HL-60 (cell line): ENCODE data around the gene DCAF7.

Experiments used
- CTCF ChIP-seq: IDR thresholded peaks from one replicate; pipeline ENCODE4 v1.5.1; 2011; ENCODE audit warnings: low read length, control low read depth, inconsistent platforms; ENCODE audit not compliant: insufficient read depth
- GABPA ChIP-seq: IDR thresholded peaks from 2 replicates; pipeline ENCODE4 v1.6.1; 2012; ENCODE audit warnings: low read depth
- POLR2AphosphoS5 ChIP-seq: IDR thresholded peaks from 2 replicates; pipeline ENCODE4 v1.6.1; 2012; ENCODE audit warnings: low read depth
- REST ChIP-seq: IDR thresholded peaks from 2 replicates; pipeline ENCODE4 v1.6.1; 2012; ENCODE audit warnings: low read depth; ENCODE audit not compliant: insufficient replicate concordance
- SPI1 ChIP-seq: IDR thresholded peaks from 2 replicates; pipeline ENCODE4 v1.6.1; 2012; ENCODE audit warnings: low read depth, mild to moderate bottlenecking, borderline replicate concordance

- no peak for TF ChIP-seq CTCF
- TF ChIP-seq REST = no peak
- TF ChIP-seq POLR2AphosphoS5 = no peak
- no peak for TF ChIP-seq GABPA
- no peak for TF ChIP-seq SPI1
Observed at GRCh38 chr17:63540590-63540989, 9.7 kb upstream of the DCAF7 start.
